Stimulated activated CD4-positive, alpha-beta T cell treated with anti-CD3 and anti-CD28 coated beads, TNF-alpha, amount 100 ng/mL, for 1 hour (primary cell): ENCODE measurements around the gene FNDC10.
A peak's percentile ranks its signal among the peaks of the same experiment; 100 is the strongest.
"Not testable (repeated sequence)": the region's sequence is repeated elsewhere in the genome, so short reads cannot be mapped to it uniquely, and the experiment has no call there.

Experiments
- DNase-seq, 3 donors: peaks; one replicate each; pipeline ENCODE4 v3.0.0-alpha.2; 2020; ENCODE audit warnings: low read depth in 3 of 3, low spot score in 1 of 3

The FNDC10 gene

DNA sequence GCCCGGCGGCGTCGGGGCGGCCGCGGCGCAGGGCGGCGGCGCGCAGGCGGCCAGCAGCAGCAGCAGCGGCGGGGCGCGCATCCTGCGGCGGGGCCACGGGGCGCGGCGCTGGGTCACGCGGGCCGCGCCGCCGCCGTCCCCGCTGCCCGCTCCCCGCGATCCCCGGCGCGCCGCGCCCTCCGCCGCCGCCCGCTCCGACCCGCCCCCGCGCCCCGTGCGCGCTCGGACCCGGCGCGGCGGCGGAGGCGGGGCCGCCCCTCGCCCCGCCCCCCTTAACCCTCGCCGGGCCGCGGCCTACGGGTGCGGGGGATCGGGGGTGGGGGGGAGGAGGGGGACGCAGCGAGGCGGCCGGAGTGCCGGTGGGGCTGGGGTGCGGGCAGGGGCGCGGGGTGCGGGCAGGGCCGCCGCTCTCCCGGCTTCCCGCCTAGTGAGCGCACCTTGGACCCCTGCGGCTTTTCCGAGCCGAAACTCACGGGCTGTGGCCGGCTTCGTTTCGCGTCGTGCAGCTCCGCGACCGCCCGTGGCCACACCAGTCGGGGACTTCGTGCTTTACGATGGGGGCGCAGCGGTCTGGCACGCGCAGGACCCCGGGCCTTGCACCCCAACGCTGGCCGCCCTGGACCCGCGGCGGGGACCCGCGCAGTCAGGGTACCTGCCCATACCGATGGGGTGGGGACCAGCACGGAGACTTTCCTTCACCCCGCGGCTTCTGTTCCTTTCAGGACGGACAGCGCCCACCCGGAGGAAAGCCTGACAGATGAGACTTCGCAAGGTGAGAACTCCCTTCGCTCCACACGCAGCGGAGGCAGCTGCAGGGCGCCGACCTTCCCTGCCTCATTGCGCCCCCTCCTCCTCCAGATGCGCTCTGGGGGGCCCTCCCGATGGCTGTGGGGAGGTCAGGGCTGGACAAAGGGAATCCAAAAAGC is at the start of gene FNDC10:
Gene FNDC10, minus strand, starts transcription at position 201 of the 926 bp plus-strand sequence. Its CDS starts 120 bp downstream, at position 81.
- DNase-seq, result no peak

DNA sequence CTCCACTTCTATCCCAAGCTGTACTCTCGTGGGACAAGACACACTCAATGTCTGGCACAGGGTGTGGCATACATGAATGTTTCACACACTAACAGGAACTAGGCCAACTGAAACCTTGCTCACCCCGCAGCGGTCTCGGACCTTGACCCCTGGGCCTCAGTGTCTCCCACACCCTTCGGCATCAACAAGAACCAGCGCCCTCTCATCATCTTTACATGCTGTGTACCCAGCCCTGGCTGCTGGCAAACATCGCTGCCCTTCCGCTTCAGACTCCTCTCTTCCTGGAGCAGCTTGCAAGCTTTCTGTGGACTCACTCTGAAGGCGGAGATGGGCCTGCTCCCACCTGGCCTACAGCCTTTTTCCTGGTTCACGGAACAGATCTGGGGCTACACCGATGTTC is 48.3 kb upstream of the FNDC10 start:
- not testable (repeated sequence) for DNase-seq

DNA sequence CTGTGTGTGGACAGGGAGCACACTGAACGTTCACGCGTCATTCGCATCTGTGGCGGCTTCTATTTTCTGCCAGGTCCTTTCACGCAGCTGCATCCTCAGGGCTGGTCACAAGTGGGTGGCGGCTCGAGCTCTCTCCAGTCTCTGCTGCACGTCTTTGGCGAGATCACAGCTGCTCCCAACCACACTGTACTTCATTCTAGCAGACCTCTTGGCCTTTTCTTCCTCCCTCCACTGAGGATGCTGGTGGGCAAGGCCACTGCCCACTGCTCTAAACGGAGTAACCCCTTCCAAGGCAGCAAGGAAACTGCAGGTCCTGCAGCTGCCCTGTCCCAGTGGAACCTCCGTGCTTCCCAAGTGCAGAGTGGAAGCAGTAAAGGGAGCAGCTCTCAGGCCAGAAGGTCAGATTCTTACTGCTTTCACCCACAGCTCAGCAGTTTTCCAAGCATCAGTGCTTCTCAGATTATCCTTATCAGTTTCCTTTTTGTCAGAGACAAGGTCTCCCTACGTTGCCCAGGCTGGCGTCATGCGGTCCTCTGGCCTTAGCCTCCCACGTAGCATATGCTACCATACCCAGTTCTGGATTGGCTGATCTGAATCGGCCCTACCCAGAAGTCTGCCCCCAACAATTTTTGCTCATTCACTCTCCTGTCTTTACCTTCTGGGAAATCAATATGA is 47.8 kb upstream of the FNDC10 start:
- not testable (repeated sequence) for DNase-seq

DNA sequence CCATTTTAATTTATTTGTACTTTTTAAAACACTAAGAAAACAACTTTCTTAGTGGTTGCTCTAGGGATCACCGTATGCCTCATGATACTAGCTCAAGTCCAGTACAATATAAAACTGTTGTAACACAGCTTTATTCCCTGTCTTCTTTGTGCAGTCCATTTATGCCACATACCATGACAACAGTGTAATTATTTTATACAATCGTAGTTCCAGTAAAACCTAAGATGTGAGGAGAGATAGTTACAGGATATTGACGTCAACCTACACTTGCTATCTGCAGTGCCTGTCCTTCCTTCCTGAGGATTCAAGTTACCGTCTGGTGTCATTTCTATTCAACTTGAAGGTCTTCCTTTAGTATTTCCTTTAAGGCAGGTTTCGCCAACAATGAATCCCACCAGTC is 46.4 kb upstream of the FNDC10 start:
- DNase-seq, result not testable (repeated sequence)

- DNase-seq, result not testable (repeated sequence)
Observed at GRCh38 chr1:1640711-1641461, 41.0 kb upstream of the FNDC10 start.

GRCh38 chr1:1640081-1640480 is 40.1 kb upstream of the FNDC10 start:
- not testable (repeated sequence) for DNase-seq

GRCh38 chr1:1639368-1639767 is 39.4 kb upstream of the FNDC10 start:
- DNase-seq, result not testable (repeated sequence)

- DNase-seq, result not testable (repeated sequence)
Observed at GRCh38 chr1:1638528-1638927, 38.6 kb upstream of the FNDC10 start.

GRCh38 chr1:1637479-1637875 is 37.5 kb upstream of the FNDC10 start:
- not testable (repeated sequence) for DNase-seq

DNA sequence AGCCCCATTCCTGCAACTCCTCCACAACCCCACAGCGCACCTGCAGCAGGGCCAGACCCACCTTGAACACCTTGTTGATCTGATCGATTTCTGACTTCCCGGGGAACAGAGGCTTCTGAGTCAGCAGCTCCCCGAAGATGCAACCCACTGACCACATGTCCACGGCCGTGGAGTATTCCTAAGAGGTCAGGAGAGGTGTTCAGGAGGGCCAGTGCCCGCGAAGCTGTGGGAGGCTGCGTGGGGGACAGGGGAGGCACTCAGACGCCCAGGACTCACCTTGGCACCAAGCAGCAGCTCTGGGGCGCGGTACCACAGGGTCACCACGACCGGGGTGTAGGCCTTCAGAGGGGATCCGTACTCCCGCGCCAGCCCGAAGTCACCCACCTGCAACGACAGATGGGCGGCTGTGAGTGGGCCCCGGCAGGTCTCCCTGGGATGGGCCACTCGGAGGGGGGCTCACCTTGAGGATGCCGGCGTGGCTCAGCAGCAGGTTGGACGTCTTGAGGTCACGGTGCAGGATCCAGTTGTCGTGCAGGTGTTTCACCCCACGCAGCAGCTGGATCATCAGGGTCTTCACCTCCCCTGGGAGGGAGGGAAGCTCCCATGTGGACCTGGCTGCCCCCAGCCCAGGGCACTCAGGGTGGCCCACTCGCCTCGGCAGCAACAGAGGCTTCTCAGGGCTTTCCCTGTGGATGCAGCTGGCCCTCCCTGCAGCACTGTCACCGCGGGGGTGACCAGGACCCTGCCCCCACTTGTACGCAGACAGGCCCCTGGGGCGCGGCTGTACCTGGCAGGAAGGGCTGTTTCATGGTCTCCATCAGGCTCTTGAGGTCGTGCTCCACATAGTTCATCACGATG is 36.9 kb upstream of the FNDC10 start:
- not testable (repeated sequence) for DNase-seq

- not testable (repeated sequence) for DNase-seq
Observed at GRCh38 chr1:1634613-1635012, 34.7 kb upstream of the FNDC10 start.

GRCh38 chr1:1633409-1633808 is 33.5 kb upstream of the FNDC10 start:
- not testable (repeated sequence) for DNase-seq

- DNase-seq, result no peak
Observed at GRCh38 chr1:1631782-1632420, 32.0 kb upstream of the FNDC10 start, which contains the start of gene MMP23B. Gene MMP23B, plus strand, starts transcription at chr1:1632173. Its CDS starts 46 bp downstream, at chr1:1632219.

GRCh38 chr1:1630965-1631781 is 31.2 kb upstream of the FNDC10 start:
- DNase-seq, result no peak

DNA sequence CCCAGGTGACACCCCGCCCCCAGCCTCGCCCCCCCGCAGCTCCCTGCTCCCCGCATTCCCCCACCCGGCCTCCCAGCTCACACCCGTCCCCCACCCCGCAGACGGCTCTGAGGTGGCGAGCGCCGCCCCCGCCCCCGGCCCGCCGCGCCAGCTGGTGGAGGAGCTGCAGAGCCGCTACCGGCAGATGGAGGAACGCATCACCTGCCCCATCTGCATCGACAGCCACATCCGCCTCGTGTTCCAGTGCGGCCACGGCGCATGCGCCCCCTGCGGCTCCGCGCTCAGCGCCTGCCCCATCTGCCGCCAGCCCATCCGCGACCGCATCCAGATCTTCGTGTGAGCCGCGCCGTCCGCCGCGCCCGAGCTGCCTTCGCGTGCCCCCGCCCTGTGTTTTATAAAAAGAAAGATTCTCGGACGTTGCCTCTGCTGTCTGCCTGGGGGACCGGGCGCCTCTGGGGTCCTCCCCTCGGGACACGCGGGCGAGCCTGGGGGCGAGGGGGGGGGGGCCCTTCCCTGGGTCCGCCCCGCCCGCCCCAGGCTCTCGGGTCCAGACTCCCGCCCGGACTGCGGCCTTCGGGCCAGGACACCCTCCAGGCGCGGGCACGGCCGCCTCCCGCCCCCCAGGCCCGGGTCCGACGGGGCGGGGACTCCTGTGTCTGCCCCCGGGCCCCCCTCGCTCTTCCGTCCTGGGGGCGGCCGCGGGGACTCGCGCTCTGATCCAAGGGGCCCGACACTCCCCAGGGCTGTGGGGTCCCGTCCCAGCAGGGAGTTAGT is 30.4 kb upstream of the FNDC10 start:
- DNase-seq, result peak; percentile 84 to 90 (median 88)

GRCh38 chr1:1629430-1630190 is 29.7 kb upstream of the FNDC10 start:
- peak; percentile 47 to 48 (median 47) for DNase-seq

DNA sequence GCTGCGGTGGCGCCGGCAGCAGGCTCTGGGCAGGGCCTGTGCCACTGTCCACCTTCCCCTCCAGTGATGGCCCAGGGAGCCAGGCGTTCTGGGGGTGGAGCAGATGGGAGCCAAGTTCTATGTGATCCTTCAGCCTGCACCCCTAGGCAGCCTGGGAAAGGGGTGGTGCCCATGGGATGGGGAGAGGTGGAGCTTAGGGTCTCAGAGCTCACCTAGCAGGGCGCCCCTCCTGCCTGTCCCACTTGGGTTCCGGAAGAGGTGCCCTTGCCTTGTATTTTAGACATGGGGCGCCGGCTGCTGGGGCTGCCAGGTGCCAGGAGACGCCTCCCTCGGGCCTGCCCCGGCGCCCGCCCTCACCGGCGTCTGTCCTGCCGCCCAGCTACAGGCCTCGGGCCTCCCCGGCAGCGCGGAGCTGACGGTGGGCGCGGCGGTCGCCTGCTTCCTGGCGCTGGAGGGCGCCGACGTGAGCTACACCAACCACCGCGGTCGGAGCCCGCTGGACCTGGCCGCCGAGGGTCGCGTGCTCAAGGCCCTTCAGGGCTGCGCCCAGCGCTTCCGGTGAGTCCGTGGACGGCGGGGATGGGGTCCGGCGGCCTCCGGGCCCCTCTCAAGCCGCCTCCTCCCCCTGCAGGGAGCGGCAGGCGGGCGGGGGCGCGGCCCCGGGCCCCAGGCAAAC is 29.0 kb upstream of the FNDC10 start:
- no peak for DNase-seq
